Measurements from ENCODE around the gene DTX2.
"Not testable (repeated sequence)": the region's sequence is repeated elsewhere in the genome, so short reads cannot be mapped to it uniquely, and the experiment has no call there.

DNA sequence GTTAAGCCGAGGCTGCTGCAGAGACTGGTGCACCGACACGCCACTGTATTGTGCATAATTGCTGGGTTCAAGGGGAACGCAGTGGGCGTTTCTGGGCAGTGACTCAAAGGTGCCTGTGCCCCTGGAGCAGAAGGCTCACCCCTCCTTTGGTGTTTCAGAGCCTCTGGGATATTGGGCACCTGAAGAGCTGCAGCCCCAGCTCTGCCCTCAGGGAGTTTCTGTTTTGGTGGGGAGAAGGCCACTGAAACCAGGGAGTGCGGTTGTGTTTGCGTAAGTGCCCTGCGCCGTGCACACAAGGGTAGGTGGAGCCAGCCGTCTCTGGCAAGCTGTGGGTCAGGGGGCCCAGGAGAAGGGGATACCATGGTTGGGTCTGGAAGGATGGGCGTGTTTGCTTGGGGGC is 14.8 kb downstream of the DTX2 start:
- TF ChIP-seq, protein P1, sequence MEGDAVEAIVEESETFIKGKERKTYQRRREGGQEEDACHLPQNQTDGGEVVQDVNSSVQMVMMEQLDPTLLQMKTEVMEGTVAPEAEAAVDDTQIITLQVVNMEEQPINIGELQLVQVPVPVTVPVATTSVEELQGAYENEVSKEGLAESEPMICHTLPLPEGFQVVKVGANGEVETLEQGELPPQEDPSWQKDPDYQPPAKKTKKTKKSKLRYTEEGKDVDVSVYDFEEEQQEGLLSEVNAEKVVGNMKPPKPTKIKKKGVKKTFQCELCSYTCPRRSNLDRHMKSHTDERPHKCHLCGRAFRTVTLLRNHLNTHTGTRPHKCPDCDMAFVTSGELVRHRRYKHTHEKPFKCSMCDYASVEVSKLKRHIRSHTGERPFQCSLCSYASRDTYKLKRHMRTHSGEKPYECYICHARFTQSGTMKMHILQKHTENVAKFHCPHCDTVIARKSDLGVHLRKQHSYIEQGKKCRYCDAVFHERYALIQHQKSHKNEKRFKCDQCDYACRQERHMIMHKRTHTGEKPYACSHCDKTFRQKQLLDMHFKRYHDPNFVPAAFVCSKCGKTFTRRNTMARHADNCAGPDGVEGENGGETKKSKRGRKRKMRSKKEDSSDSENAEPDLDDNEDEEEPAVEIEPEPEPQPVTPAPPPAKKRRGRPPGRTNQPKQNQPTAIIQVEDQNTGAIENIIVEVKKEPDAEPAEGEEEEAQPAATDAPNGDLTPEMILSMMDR (conservative IDR thresholded peaks at IDR 0.05; ENCODE audit: low read length) = not testable (repeated sequence)
- not testable (repeated sequence) for TF ChIP-seq EZH2phosphoT487 (IDR thresholded peaks at IDR 0.05; ENCODE audit: borderline replicate concordance, low read depth, low read length)

All from OCI-LY7 (cell line).